Measurements from ENCODE around the gene IGFBP7. TPM values are rescaled to one million over a fixed set of nuclear protein-coding genes. Genes with fewer than 3 reads are reported as not detected.

IGFBP7 gene
- total RNA-seq, 1 experiment from 2014 or later = 61.9 TPM

DNA sequence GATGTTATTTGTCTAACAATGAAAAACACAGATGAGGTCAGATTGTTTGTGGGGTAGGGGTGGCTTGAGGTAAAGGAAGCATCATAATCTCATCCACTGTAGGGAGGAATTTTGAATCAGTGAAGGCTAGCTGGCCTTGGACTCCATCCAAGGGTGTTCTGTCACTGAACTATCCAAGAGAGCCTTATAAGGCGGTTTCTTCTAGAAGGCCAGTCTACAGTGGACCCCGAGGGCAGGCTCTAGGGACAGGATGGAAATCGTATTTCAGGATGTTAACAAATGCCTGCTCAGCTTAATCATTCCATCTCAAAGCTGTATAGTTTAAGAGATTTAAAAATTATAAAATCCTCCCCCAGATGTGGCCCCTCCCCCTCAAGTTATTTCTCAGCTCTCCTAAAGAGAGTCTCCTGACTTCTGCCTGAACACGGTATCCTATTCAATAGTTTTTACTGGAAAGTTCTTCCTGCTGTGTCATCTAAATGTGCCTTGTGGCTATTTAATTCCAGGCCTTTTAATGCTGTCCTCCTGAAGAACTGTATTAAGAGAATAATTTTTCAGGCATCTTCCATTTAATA lies 8.0 kb downstream of the IGFBP7 start:
- no TSS peak for BruUV-seq (replicated peaks)
- no peaks in the 10 kb centered on the region for H3K36me3 Mint-ChIP-seq (ENCODE audit: insufficient read depth, unreplicated experiment)
- H3K9me3 Mint-ChIP-seq (ENCODE audit: unreplicated experiment) = no peaks in the 10 kb centered on the region
- H3K4me1 Mint-ChIP-seq (ENCODE audit: insufficient read depth, unreplicated experiment) = peaks cover 47% of the 10 kb centered on the region
- ChIA-PET CTCF (interaction anchor here (1.7 kb wide), 1 partner anchor 64 kb away, joined by 4 read pairs; no protein-coding TSS in a partner anchor), POLR2A (interaction anchor here (0.6 to 2.2 kb wide), 8 partner anchors 10 to 1802 kb away, joined by 3 to 10 read pairs (median 4); no protein-coding TSS in a partner anchor)
- intact Hi-C loops (cut with micrococcal nuclease) = no loop called here
- TF ChIP-seq, protein P1, sequence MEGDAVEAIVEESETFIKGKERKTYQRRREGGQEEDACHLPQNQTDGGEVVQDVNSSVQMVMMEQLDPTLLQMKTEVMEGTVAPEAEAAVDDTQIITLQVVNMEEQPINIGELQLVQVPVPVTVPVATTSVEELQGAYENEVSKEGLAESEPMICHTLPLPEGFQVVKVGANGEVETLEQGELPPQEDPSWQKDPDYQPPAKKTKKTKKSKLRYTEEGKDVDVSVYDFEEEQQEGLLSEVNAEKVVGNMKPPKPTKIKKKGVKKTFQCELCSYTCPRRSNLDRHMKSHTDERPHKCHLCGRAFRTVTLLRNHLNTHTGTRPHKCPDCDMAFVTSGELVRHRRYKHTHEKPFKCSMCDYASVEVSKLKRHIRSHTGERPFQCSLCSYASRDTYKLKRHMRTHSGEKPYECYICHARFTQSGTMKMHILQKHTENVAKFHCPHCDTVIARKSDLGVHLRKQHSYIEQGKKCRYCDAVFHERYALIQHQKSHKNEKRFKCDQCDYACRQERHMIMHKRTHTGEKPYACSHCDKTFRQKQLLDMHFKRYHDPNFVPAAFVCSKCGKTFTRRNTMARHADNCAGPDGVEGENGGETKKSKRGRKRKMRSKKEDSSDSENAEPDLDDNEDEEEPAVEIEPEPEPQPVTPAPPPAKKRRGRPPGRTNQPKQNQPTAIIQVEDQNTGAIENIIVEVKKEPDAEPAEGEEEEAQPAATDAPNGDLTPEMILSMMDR (IDR thresholded peaks at IDR 0.05; ENCODE audit: unreplicated experiment) = no peak
- DNase-seq (ENCODE audit: unreplicated experiment) = peak; percentile 62
- peak overlapping the region; percentile 55 for H3K27ac Mint-ChIP-seq (ENCODE audit: low read depth, unreplicated experiment)
- no peaks in the 10 kb centered on the region for H3K27me3 Mint-ChIP-seq (ENCODE audit: insufficient read depth, unreplicated experiment)
- H3K4me3 Mint-ChIP-seq (ENCODE audit: unreplicated experiment) = no peak overlapping the region

DNA sequence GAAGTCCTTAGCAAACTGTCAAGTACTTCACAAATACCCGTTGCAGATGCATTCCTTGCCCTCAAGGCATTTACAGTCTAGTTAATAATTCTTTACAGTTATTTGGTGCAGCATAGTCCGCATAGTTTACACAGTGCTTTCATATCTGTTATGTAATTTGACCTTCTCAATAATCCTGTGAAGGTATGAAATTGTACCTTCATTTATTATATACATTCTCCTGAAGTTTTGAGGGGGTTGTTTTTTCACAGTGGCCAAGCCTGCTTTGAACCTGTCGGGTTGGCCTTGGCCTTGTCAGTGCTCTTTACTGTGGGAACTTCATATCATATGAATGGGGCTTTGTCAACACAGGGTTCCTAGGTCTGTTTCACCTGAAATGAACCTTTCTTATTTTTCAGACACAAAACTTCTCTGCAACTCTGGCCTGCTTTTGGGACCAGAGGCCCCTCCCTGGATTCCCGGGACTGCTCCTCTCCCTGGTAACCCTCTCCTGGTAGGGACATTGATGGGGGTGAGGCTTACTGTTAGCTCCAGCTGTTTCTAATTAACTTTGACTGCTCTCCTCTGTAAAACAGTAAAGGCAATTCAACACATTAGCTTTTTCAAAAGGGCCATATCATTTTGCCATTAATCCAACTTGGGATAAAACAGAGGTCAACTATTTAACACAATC lies 9.1 kb downstream of the IGFBP7 start:
- H3K4me1 Mint-ChIP-seq (ENCODE audit: insufficient read depth, unreplicated experiment) = peaks cover 55% of the 10 kb centered on the region
- BruUV-seq (replicated peaks) = no TSS peak
- no peaks in the 10 kb centered on the region for H3K27me3 Mint-ChIP-seq (ENCODE audit: insufficient read depth, unreplicated experiment)
- no peaks in the 10 kb centered on the region for H3K36me3 Mint-ChIP-seq (ENCODE audit: insufficient read depth, unreplicated experiment)
- ChIA-PET CTCF (interaction anchor here (0.5 kb wide), 1 partner anchor 28 kb away, joined by 4 read pairs; no protein-coding TSS in a partner anchor), POLR2A (interaction anchor here (0.6 to 1.3 kb wide), 3 partner anchors 9 to 1801 kb away, joined by 3 to 4 read pairs (median 4); no protein-coding TSS in a partner anchor)
- no peaks in the 10 kb centered on the region for H3K9me3 Mint-ChIP-seq (ENCODE audit: unreplicated experiment)
- H3K27ac Mint-ChIP-seq (ENCODE audit: low read depth, unreplicated experiment) = peak overlapping the region; percentile 55
- H3K4me3 Mint-ChIP-seq (ENCODE audit: unreplicated experiment) = no peak overlapping the region
- no peak for DNase-seq (ENCODE audit: unreplicated experiment)
- intact Hi-C loops (cut with micrococcal nuclease) = no loop called here
- TF ChIP-seq, protein P1 (IDR thresholded peaks at IDR 0.05; ENCODE audit: unreplicated experiment) = no peak

DNA sequence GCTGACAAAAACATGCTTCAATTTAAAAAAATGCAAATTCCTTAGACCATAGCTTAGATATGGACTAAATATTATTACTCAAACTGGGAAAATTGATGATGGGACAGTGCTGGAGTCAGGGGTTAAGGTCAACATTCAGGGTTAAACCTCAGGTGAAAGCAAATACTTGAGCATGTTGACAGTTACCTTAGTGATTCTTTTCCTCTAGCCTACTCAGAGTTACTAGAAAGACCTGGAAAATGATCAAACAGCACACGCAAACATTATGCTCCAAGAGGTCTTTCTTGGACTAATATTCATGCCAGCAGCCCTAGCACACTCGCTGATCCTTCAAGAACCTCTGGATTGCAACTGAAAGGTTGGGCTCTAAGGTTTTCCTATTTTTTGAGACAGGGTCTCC lies 10.8 kb downstream of the IGFBP7 start:
- TF ChIP-seq, protein P1 (IDR thresholded peaks at IDR 0.05; ENCODE audit: unreplicated experiment) = no peak
- CTCF ChIA-PET = interaction anchor here (0.8 kb wide), 1 partner anchor 10 kb away, joined by 3 read pairs; no protein-coding TSS in a partner anchor
- DNase-seq (ENCODE audit: unreplicated experiment) = no peak
- no peak overlapping the region for H3K4me3 Mint-ChIP-seq (ENCODE audit: unreplicated experiment)
- intact Hi-C loops (cut with micrococcal nuclease) = no loop called here
- no peaks in the 10 kb centered on the region for H3K36me3 Mint-ChIP-seq (ENCODE audit: insufficient read depth, unreplicated experiment)
- POLR2A ChIA-PET = interaction anchor here (0.6 to 1.5 kb wide), 9 partner anchors 8 to 122 kb away, joined by 3 to 9 read pairs (median 3); partner anchors contain the start of gene NOA1
- BruUV-seq (replicated peaks) = no TSS peak
- H3K27ac Mint-ChIP-seq (ENCODE audit: low read depth, unreplicated experiment) = peak overlapping the region; percentile 63
- H3K4me1 Mint-ChIP-seq (ENCODE audit: insufficient read depth, unreplicated experiment) = peaks cover 47% of the 10 kb centered on the region
- H3K27me3 Mint-ChIP-seq (ENCODE audit: insufficient read depth, unreplicated experiment) = no peaks in the 10 kb centered on the region
- H3K9me3 Mint-ChIP-seq (ENCODE audit: unreplicated experiment) = no peaks in the 10 kb centered on the region

DNA sequence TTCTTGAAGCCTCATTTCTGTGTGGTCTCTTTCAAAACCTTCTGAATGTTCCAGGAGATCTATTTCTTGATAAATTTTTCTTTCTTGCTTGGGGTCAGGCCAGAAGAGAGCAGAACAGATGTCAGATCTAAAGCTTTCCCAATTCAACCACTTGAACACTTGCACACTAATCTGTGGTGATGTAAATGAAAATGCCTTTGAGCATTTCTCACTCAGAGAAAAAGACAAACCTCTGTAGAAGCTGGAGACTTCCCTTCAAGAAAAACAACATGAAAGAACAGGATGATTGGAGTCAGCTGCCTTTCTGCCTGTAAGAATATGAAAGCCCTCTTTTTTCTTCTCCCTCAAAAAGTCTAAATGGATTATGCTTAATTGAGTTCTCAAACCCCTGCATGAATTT lies 11.2 kb downstream of the IGFBP7 start:
- Mint-ChIP-seq H3K4me3 (ENCODE audit: unreplicated experiment) (no peak overlapping the region), H3K9me3 (ENCODE audit: unreplicated experiment) (no peaks in the 10 kb centered on the region), H3K27me3 (ENCODE audit: insufficient read depth, unreplicated experiment) (no peaks in the 10 kb centered on the region), H3K27ac (ENCODE audit: low read depth, unreplicated experiment) (peak overlapping the region; percentile 63), H3K4me1 (ENCODE audit: insufficient read depth, unreplicated experiment) (peaks cover 43% of the 10 kb centered on the region), H3K36me3 (ENCODE audit: insufficient read depth, unreplicated experiment) (no peaks in the 10 kb centered on the region)
- ChIA-PET POLR2A (interaction anchor here (0.6 to 1.5 kb wide), 9 partner anchors 9 to 121 kb away, joined by 3 to 9 read pairs (median 3); partner anchors contain the start of gene NOA1), CTCF (interaction anchor here (0.7 to 1.3 kb wide), 4 partner anchors 9 to 65 kb away, joined by 3 read pairs; no protein-coding TSS in a partner anchor)
- no peak for DNase-seq (ENCODE audit: unreplicated experiment)
- TF ChIP-seq, protein P1 (IDR thresholded peaks at IDR 0.05; ENCODE audit: unreplicated experiment) = no peak
- BruUV-seq (replicated peaks) = no TSS peak
- intact Hi-C loops (cut with micrococcal nuclease) = no loop called here
